Stomach (tissue), 9 donors: ENCODE measurements around the gene SH3BGR. TPM values are rescaled to one million over a fixed set of nuclear protein-coding genes. Genes with fewer than 3 reads are reported as not detected.

Source experiments
- DNase-seq, 2 donors: peaks; one replicate each; pipeline versions ENCODE4 v3.0.0 to v3.0.0-alpha.2; 2013 to 2019
- H3K27ac ChIP-seq, 5 donors: fragments of 200-600 bp in 4 of 5; sonication (generic) in 4 of 5; one replicate each; pipeline ENCODE4 v1.5.1; 2013 to 2019; ENCODE audit warnings: mild to moderate bottlenecking in 1 of 5, moderate library complexity in 1 of 5
- H3K27me3 ChIP-seq, 3 donors: fragments of 200-600 bp; sonication (generic); one replicate each; pipeline ENCODE4 v1.5.1; 2017 to 2019; ENCODE audit warnings: mixed run types in 1 of 3
- H3K36me3 ChIP-seq, 4 donors: fragments of 200-600 bp; sonication (generic); 1 replicate in 3 of 4; 2 replicates in 1 of 4; pipeline ENCODE4 v1.5.1; 2016 to 2019
- H3K4me1 ChIP-seq, 4 donors: fragments of 200-600 bp; sonication (generic); one replicate each; pipeline ENCODE4 v1.5.1; 2016 to 2019
- H3K4me3 ChIP-seq, 4 donors: fragments of 200-600 bp; sonication (generic) in 3 of 4; one replicate each; pipeline ENCODE4 v1.5.1; 2016 to 2019; ENCODE audit warnings: mild to moderate bottlenecking in 1 of 4
- H3K9me3 ChIP-seq, 4 donors: fragments of 200-600 bp; sonication (generic); one replicate each; pipeline ENCODE4 v1.5.1; 2016 to 2019
- EP300 ChIP-seq: sonication (generic); formaldehyde crosslinking; IDR thresholded peaks from one replicate; pipeline ENCODE4 v1.6.1; 2017; ENCODE audit warnings: antibody characterized with exemption
- POLR2A ChIP-seq, 4 donors: fragments of 450-650 bp; IDR thresholded peaks; one replicate each; pipeline ENCODE4 v1.6.1; 2016; ENCODE audit warnings: antibody characterized with exemption in 4 of 4, control low read depth in 2 of 4, mild to moderate bottlenecking in 1 of 4, moderate library complexity in 1 of 4
- POLR2AphosphoS5 ChIP-seq, 3 donors: sonication (generic); formaldehyde crosslinking; IDR thresholded peaks; one replicate each; pipeline ENCODE4 v1.6.1; 2016; ENCODE audit warnings: antibody characterized with exemption in 3 of 3
- WGBS, 5 donors: extraction: QIAGEN DNeasy Blood & Tissue Kit in 3 of 5; methylation state at CpG; one replicate each; pipeline versions ENCODE4 v1.1.5 to v1.1.7; 2013 to 2018; 5-methylcytosine and 5-hydroxymethylcytosine counted together
- intact Hi-C: fragments of 100-400 bp; cut with DNase I; formaldehyde crosslinking; loops from one replicate; pipeline ENCODE4 v1.15.1; 2023; ENCODE audit warnings: low total_unique reads
- polyA plus RNA-seq, 3 donors: library from polyadenylated mRNA; stranded (reverse); fragments of 200-250 nt; gene quantifications; one replicate each; pipeline ENCODE4 v1.2.3, GENCODE V29; 2013
- total RNA-seq, 5 donors: library from RNA; depleted of rRNA; stranded (reverse); fragments of >200 nt; gene quantifications; one replicate each; pipeline versions ENCODE4 v1.1.0 to v1.2.3, GENCODE V29; 2014 to 2016
- TF ChIP-seq, protein P1 (sequence below), 7 experiments: fragments of 450-650 bp in 4 of 7; fragments of 200-600 bp in 3 of 7; sonication (generic) in 3 of 7; IDR thresholded peaks; one replicate each; pipeline ENCODE4 v1.5.1; 2016 to 2019; ENCODE audit warnings: antibody characterized with exemption in 7 of 7, control low read depth in 2 of 7, mild to moderate bottlenecking in 1 of 7
- donor health status: healthy with polysubstance abuse.
- donor health status: Bipolar disorder and iron deficiency.
- donor health status: healthy.

Gene SH3BGR
- total and polyA plus RNA-seq, 8 donors: 0.87 to 295 (median 7.9) TPM; not detected in 1

- no peaks in the 10 kb centered on the region for H3K36me3 ChIP-seq
- intact Hi-C loops: no loop called here
- 87 to 98% (median 93%) methylated on average over 3 of the region's 3 CpGs for WGBS, 5 donors
- TF ChIP-seq POLR2A (IDR thresholded peaks at IDR 0.05) (peak in 1 of 4 donors; percentile 21), POLR2AphosphoS5 (IDR thresholded peaks at IDR 0.05) (no peak)
- H3K4me3 ChIP-seq: no peak overlapping the region
- H3K4me1 ChIP-seq: no peaks in the 10 kb centered on the region
- no peak overlapping the region for H3K27ac ChIP-seq
- H3K27me3 ChIP-seq: no peaks in the 10 kb centered on the region
- no peak for DNase-seq
- H3K9me3 ChIP-seq: no peaks in the 10 kb centered on the region
Observed at GRCh38 chr21:39511102-39511501, 59.3 kb downstream of the SH3BGR start.

DNA sequence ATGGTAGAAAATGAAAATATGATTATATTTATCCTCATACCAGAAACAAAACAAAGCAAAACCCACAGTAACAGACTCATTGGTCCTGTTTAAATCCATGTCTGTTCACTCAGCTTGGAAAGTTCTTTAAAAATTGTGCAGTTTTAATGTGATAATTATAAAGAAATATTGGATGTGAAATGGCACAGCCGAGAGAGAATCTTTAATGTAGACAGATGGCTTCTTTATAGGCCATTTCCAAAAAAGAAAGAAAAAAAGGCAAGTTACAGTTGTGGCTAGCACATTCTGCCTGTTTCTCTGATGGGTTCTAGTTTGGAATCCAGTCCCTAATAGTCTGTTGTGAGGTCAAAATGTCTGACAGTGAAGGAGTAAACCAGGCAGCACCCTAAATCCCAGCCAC is 62.0 kb downstream of the SH3BGR start:
- H3K27ac ChIP-seq: no peak overlapping the region
- intact Hi-C loops: no loop called here
- TF ChIP-seq EP300 (no peak), POLR2A (IDR thresholded peaks at IDR 0.05) (no peak), POLR2AphosphoS5 (IDR thresholded peaks at IDR 0.05) (no peak)
- TF ChIP-seq, protein P1, sequence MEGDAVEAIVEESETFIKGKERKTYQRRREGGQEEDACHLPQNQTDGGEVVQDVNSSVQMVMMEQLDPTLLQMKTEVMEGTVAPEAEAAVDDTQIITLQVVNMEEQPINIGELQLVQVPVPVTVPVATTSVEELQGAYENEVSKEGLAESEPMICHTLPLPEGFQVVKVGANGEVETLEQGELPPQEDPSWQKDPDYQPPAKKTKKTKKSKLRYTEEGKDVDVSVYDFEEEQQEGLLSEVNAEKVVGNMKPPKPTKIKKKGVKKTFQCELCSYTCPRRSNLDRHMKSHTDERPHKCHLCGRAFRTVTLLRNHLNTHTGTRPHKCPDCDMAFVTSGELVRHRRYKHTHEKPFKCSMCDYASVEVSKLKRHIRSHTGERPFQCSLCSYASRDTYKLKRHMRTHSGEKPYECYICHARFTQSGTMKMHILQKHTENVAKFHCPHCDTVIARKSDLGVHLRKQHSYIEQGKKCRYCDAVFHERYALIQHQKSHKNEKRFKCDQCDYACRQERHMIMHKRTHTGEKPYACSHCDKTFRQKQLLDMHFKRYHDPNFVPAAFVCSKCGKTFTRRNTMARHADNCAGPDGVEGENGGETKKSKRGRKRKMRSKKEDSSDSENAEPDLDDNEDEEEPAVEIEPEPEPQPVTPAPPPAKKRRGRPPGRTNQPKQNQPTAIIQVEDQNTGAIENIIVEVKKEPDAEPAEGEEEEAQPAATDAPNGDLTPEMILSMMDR (IDR thresholded peaks at IDR 0.05): no peak
- peaks cover 0 to 8% (median 2%) of the 10 kb centered on the region in 4 donors for H3K4me1 ChIP-seq
- no peak overlapping the region for H3K4me3 ChIP-seq
- H3K36me3 ChIP-seq: no peaks in the 10 kb centered on the region
- H3K27me3 ChIP-seq: no peaks in the 10 kb centered on the region
- 82 to 94% (median 91%) methylated on average over 1 of the region's 1 CpG for whole genome bisulfite sequencing, 5 donors
- DNase-seq: no peak
- H3K9me3 ChIP-seq: no peaks in the 10 kb centered on the region

DNA sequence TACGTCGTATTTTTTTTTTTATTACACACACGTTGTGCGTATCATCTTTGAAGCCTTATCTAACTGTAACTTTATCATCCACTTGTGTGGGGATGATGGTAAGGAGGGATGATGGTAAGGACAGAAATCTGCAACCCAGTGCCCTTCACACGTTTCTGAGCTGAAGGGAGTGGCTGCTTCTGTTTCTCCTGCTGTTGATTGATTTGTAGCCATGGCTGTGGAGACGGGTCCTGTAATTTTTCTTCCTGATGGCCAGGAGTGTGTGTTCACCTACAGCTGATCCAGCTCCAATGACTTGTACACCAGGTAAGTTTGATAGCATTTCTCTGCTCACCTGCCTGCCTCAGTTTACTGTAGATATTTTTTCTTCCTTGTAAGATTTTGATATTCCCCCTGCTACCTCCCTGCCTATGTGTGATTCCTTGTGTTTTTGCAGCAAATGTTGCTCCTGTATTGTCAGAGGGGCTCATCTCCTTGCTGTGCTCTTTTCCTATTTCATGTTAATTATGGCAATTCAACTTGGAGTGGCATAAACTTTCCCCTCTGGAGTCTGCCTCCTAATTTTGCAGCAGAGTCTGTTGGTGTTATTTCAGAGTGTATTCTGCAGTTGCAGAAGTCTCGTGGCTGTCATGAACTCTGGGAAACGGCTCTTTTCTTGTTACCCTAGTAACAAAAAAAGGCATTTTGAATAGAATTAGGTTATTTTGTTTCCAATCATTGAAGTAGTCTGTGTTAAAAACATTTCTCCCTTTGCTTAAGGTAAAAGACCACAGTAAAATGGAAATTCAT is 64.1 kb downstream of the SH3BGR start:
- TF ChIP-seq EP300 (no peak), POLR2AphosphoS5 (IDR thresholded peaks at IDR 0.05) (no peak), POLR2A (IDR thresholded peaks at IDR 0.05) (no peak)
- TF ChIP-seq, protein P1 (IDR thresholded peaks at IDR 0.05): no peak
- intact Hi-C loops: loop anchor here (5.0 kb wide), 1 partner anchor 201 kb away; no protein-coding TSS in a partner anchor

DNA sequence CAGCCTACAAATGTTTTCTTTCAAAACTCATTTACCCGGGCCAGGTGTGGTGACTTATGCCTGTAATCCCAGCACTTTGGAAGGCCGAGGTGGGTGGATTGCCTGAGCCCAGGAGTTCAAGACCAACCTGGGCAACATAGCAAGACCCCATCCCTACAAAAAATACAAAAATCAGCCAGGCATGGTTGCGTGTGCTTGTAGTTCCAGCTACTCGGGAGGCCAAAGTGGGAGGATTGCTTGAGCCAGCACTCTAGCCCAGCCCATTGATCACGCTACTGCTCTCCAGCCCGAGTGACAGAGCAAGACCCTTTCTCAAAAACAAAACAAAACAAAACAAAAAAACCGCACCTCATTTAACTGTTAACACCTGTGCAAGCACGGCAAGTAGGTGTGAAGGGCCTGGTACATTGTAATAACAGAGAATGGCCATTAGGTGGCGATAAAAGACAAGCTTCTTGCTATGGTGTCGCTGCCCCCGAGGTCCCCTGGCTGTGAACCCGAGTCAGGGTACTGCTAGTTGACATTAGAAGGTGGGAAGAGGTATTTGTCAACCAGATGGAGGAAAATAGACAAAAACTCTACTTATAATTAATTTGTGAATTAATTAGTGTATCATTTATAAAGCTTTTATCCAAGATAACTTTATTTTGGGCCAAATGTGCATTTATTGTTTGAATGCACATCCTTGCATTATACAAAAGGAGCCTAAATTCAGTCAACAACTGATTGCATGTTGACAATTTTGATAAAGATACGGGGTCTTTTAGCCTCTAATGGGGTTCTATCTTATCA is 66.5 kb downstream of the SH3BGR start:
- WGBS, 5 donors: 24 to 26% (median 24%) methylated on average over 13 of the region's 13 CpGs
- H3K4me1 ChIP-seq: peaks cover 0 to 23% (median 7%) of the 10 kb centered on the region in 4 donors
- peak; percentile 44 to 83 for DNase-seq
- no peaks in the 10 kb centered on the region for H3K9me3 ChIP-seq
- intact Hi-C loops: loop anchor here (5.0 kb wide), 1 partner anchor 199 kb away; no protein-coding TSS in a partner anchor
- H3K36me3 ChIP-seq: no peaks in the 10 kb centered on the region
- H3K27ac ChIP-seq: no peak overlapping the region
- TF ChIP-seq, protein P1 (IDR thresholded peaks at IDR 0.05): peak in 5 of 7 experiments; percentile 81 to 91 (median 90)
- TF ChIP-seq POLR2AphosphoS5 (IDR thresholded peaks at IDR 0.05): no peak
- no peak for TF ChIP-seq POLR2A (IDR thresholded peaks at IDR 0.05)
- no peak for TF ChIP-seq EP300
- H3K27me3 ChIP-seq: no peaks in the 10 kb centered on the region
- no peak overlapping the region for H3K4me3 ChIP-seq

More for the DNA sequence above, 64.1 kb downstream of the SH3BGR start:
- no peaks in the 10 kb centered on the region for H3K9me3 ChIP-seq
- H3K27ac ChIP-seq: no peak overlapping the region
- H3K36me3 ChIP-seq: no peaks in the 10 kb centered on the region
- peaks cover 0 to 11% (median 4%) of the 10 kb centered on the region in 4 donors for H3K4me1 ChIP-seq
- H3K4me3 ChIP-seq: no peak overlapping the region
- 67 to 72% (median 69%) methylated on average over 8 of the region's 8 CpGs for WGBS, 5 donors
- no peaks in the 10 kb centered on the region for H3K27me3 ChIP-seq
- no peak for DNase-seq
